AG04449 (cell line): ENCODE measurements around the gene LKAAEAR1.

ENCODE experiments used
- CTCF ChIA-PET: fragments of 350-600 bp; formaldehyde crosslinking; extraction: SDS; loops from one replicate; lab custom pipeline; 2021; ENCODE audit warnings: antibody characterized with exemption; lab: Yijun Ruan, JAX
- POLR2A ChIA-PET: fragments of 400-600, 350-600 bp; formaldehyde crosslinking; extraction: SDS; loops from one replicate; lab custom pipeline; 2020; ENCODE audit warnings: antibody characterized with exemption, inconsistent platforms; lab: Yijun Ruan, JAX
- DNase-seq: peaks from one replicate; pipeline ENCODE4 v3.0.0-alpha.2; 2010; ENCODE audit warnings: low read depth, low spot score
- H3K4me3 ChIP-seq: 2 replicates; pipeline ENCODE4 v1.5.1; 2011; ENCODE audit warnings: low read depth, mild to moderate bottlenecking, control low read depth, low read length
- CTCF ChIP-seq: IDR thresholded peaks from one replicate; pipeline ENCODE4 v1.5.1; 2011; ENCODE audit warnings: mild to moderate bottlenecking, moderate library complexity, low read length, control low read depth, inconsistent platforms; ENCODE audit not compliant: insufficient read depth; ENCODE audit errors: missing control alignments

LKAAEAR1 gene

GRCh38 chr20:64035933-64036345 lies 48.3 kb downstream of the LKAAEAR1 start, which contains the start of gene C20orf204:
Gene C20orf204 (plus strand): TSS chr20:64036182. CDS start chr20:64036324, 142 bp downstream.
- no peak for DNase-seq
- ChIA-PET CTCF (interaction anchor here (0.9 to 5.9 kb wide), 3 partner anchors 51 to 85 kb away, joined by 3 to 69 read pairs (median 4); partner anchors contain the start of gene PRPF6), POLR2A (interaction anchor here (1.1 kb wide), 1 partner anchor 27 kb away, joined by 3 read pairs; the partner anchor contains the start of gene TCEA2)

GRCh38 chr20:64035066-64035932 lies 48.9 kb downstream of the LKAAEAR1 start:
- ChIA-PET CTCF (interaction anchor here (1.7 to 5.9 kb wide), 2 partner anchors 35 to 86 kb away, joined by 3 to 69 read pairs; no protein-coding TSS in a partner anchor), POLR2A (no interaction called here)
- no peak for DNase-seq
- no peak for TF ChIP-seq CTCF
- H3K4me3 ChIP-seq: no peak overlapping the region

More at GRCh38 chr20:64035933-64036345, 48.3 kb downstream of the LKAAEAR1 start, which contains the start of gene C20orf204:
- H3K4me3 ChIP-seq: no peak within 1 kb of the TSS
- no peak for TF ChIP-seq CTCF

- ChIA-PET POLR2A (no interaction called here), CTCF (interaction anchor here (0.9 to 1.7 kb wide), 4 partner anchors 23 to 87 kb away, joined by 3 to 5 read pairs (median 3); partner anchors contain the start of gene SAMD10)
- no peak for TF ChIP-seq CTCF
- no peak for DNase-seq
- no peak overlapping the region for H3K4me3 ChIP-seq
Observed at GRCh38 chr20:64033981-64034493, 50.2 kb downstream of the LKAAEAR1 start.
